K562 (cell line): ENCODE results near the gene LAMB1. TPM values are rescaled to one million over a fixed set of nuclear protein-coding genes. Genes with fewer than 3 reads are reported as not detected.

Experiments used
- E2F3 ChIP-seq: fragments of 250-450 bp; sonication (Bioruptor Pico); IDR thresholded peaks from 2 replicates; pipeline ENCODE4 v1.4.0; 2020; ENCODE audit warnings: mild to moderate bottlenecking
- FOXM1 ChIP-seq, 2 experiments: fragments of 450-650 bp in 1 of 2; sonication (generic) in 1 of 2; formaldehyde crosslinking in 1 of 2; IDR thresholded peaks; 2 replicates each; pipeline versions ENCODE4 v1.6.1 to v1.9.0; 2017 to 2022; ENCODE audit warnings: low read depth in 2 of 2, mild to moderate bottlenecking in 2 of 2, missing genetic modification reagents in 1 of 2, moderate library complexity in 1 of 2
- GTF2F1 ChIP-seq: IDR thresholded peaks from 2 replicates; pipeline ENCODE4 v1.6.1; 2011; ENCODE audit warnings: low read depth, low read length, improper control_type of control experiment
- HDAC1 ChIP-seq, 2 experiments: fragments of 450-650 bp; IDR thresholded peaks; 2 replicates each; pipeline ENCODE4 v1.6.1; 2016 to 2017; ENCODE audit warnings: inconsistent platforms in 1 of 2, mild to moderate bottlenecking in 1 of 2, moderate library complexity in 1 of 2
- HDAC6 ChIP-seq: IDR thresholded peaks from 2 replicates; pipeline ENCODE4 v1.6.1; 2012; ENCODE audit warnings: low read depth, mild to moderate bottlenecking, control low read depth, inconsistent platforms, low read length, moderate library complexity
- JUNB ChIP-seq: fragments of 450-650 bp; formaldehyde crosslinking; conservative IDR thresholded peaks from 2 replicates; pipeline ENCODE4 v1.4.0; 2020; ENCODE audit warnings: mild to moderate bottlenecking
- MCM3 ChIP-seq: fragments of 450-650 bp; IDR thresholded peaks from 2 replicates; pipeline ENCODE4 v1.6.1; 2016
- PTTG1 ChIP-seq: fragments of 450-650 bp; IDR thresholded peaks from 2 replicates; pipeline ENCODE4 v1.6.1; 2016; ENCODE audit warnings: low read depth, mild to moderate bottlenecking, missing genetic modification characterization, missing compliant biosample characterization
- SMARCB1 ChIP-seq: IDR thresholded peaks from 2 replicates; pipeline ENCODE4 v1.6.1; 2011; ENCODE audit warnings: improper control_type of control experiment, low read depth; ENCODE audit not compliant: insufficient read length
- polyA plus RNA-seq, 8 experiments: library from polyadenylated mRNA; depleted of rRNA in 4 of 8; stranded (reverse) in 5 of 8; unstranded in 3 of 8; fragments of >200 nt; fragmentation: Nextera tagmentation in 2 of 8; fragmentation: Illumina TruSeq in 1 of 8; extraction: Ambion mirVana in 2 of 8; extraction: Trizol in 1 of 8; gene quantifications; 2 replicates each; pipeline versions ENCODE4 v1.2.1 to v1.2.3, GENCODE V29; 2011 to 2014; ENCODE audit warnings: inconsistent platforms in 1 of 8, missing spikeins in 1 of 8
- total RNA-seq, 7 experiments: library from RNA; depleted of rRNA in 6 of 7; stranded (reverse); fragments of >200 nt in 6 of 7; fragmentation: Illumina TruSeq in 2 of 7; extraction: Trizol in 2 of 7; gene quantifications; 2 replicates each; pipeline versions ENCODE4 v1.2.1 to v1.2.3, GENCODE V29; 2011 to 2021; ENCODE audit warnings: low replicate concordance in 1 of 7
- TF ChIP-seq, protein P1 (sequence below), 3 experiments: fragments of 200-800 bp in 1 of 3; fragments of 250-450 bp in 1 of 3; fragments of 450-650 bp in 1 of 3; sonication (Bioruptor Pico) in 1 of 3; sonication (Bioruptor generic) in 1 of 3; formaldehyde crosslinking in 1 of 3; IDR thresholded peaks; 2 replicates each; pipeline versions ENCODE4 v1.6.1 to v1.8.0; 2016 to 2022; ENCODE audit warnings: mild to moderate bottlenecking in 2 of 3, missing genetic modification characterization in 2 of 3, missing compliant biosample characterization in 1 of 3, moderate library complexity in 1 of 3
- TF ChIP-seq, protein P2 (sequence below): fragments of 450-650 bp; IDR thresholded peaks from 2 replicates; pipeline ENCODE4 v1.6.1; 2016; ENCODE audit warnings: mild to moderate bottlenecking, moderate library complexity

Gene LAMB1
- total and polyA plus RNA-seq, 9 of the 15 experiments (the other 6 are each of a cell fraction or from before 2014, with no cell fraction given) = 6.0 to 17.7 (median 12.3) TPM

DNA sequence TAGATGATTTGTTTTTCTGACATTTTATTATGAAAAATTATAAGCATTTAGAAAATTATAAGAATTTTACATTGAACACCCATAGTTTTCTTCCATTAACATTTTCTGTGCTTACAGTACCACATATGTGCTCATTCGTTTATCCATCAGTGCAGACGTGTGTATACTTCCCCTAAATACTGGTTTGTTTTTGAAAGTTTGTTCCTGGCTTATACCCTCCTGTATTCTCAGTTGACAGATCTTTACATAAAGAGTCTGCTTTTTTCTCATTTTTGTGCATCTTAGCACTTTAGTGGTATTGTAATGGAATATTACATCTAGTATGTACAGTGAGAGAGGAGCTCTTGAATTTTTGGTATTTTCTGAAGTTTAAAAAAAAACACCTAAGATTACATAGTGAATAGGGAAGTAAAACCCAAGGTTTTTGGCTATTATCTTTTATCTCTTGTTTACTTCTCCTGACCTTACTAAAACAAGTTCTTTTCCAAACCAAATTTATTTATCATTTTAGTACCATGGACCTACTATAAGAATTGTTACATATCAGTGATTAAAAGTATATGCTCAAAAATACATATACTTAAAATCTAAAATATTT is 103.9 kb downstream of the LAMB1 start (continued):
- TF ChIP-seq, protein P1, sequence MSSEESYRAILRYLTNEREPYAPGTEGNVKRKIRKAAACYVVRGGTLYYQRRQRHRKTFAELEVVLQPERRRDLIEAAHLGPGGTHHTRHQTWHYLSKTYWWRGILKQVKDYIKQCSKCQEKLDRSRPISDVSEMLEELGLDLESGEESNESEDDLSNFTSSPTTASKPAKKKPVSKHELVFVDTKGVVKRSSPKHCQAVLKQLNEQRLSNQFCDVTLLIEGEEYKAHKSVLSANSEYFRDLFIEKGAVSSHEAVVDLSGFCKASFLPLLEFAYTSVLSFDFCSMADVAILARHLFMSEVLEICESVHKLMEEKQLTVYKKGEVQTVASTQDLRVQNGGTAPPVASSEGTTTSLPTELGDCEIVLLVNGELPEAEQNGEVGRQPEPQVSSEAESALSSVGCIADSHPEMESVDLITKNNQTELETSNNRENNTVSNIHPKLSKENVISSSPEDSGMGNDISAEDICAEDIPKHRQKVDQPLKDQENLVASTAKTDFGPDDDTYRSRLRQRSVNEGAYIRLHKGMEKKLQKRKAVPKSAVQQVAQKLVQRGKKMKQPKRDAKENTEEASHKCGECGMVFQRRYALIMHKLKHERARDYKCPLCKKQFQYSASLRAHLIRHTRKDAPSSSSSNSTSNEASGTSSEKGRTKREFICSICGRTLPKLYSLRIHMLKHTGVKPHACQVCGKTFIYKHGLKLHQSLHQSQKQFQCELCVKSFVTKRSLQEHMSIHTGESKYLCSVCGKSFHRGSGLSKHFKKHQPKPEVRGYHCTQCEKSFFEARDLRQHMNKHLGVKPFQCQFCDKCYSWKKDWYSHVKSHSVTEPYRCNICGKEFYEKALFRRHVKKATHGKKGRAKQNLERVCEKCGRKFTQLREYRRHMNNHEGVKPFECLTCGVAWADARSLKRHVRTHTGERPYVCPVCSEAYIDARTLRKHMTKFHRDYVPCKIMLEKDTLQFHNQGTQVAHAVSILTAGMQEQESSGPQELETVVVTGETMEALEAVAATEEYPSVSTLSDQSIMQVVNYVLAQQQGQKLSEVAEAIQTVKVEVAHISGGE (CRISPR knock-in tag; IDR thresholded peaks at IDR 0.05) = no peak
- TF ChIP-seq GTF2F1 (no peak), SMARCB1 (no peak), HDAC6 (no peak), E2F3 (no peak), HDAC1 (IDR thresholded peaks at IDR 0.05) (no peak), PTTG1 (no peak), MCM3 (no peak), JUNB (no peak), FOXM1 (IDR thresholded peaks at IDR 0.05; ENCODE audit: low read depth) (peak; percentile 50; the same call in 1 of the 2 replicates), FOXM1 (CRISPR knock-in tag; IDR thresholded peaks at IDR 0.05; ENCODE audit: low read depth) (no peak)
- TF ChIP-seq, protein P2, sequence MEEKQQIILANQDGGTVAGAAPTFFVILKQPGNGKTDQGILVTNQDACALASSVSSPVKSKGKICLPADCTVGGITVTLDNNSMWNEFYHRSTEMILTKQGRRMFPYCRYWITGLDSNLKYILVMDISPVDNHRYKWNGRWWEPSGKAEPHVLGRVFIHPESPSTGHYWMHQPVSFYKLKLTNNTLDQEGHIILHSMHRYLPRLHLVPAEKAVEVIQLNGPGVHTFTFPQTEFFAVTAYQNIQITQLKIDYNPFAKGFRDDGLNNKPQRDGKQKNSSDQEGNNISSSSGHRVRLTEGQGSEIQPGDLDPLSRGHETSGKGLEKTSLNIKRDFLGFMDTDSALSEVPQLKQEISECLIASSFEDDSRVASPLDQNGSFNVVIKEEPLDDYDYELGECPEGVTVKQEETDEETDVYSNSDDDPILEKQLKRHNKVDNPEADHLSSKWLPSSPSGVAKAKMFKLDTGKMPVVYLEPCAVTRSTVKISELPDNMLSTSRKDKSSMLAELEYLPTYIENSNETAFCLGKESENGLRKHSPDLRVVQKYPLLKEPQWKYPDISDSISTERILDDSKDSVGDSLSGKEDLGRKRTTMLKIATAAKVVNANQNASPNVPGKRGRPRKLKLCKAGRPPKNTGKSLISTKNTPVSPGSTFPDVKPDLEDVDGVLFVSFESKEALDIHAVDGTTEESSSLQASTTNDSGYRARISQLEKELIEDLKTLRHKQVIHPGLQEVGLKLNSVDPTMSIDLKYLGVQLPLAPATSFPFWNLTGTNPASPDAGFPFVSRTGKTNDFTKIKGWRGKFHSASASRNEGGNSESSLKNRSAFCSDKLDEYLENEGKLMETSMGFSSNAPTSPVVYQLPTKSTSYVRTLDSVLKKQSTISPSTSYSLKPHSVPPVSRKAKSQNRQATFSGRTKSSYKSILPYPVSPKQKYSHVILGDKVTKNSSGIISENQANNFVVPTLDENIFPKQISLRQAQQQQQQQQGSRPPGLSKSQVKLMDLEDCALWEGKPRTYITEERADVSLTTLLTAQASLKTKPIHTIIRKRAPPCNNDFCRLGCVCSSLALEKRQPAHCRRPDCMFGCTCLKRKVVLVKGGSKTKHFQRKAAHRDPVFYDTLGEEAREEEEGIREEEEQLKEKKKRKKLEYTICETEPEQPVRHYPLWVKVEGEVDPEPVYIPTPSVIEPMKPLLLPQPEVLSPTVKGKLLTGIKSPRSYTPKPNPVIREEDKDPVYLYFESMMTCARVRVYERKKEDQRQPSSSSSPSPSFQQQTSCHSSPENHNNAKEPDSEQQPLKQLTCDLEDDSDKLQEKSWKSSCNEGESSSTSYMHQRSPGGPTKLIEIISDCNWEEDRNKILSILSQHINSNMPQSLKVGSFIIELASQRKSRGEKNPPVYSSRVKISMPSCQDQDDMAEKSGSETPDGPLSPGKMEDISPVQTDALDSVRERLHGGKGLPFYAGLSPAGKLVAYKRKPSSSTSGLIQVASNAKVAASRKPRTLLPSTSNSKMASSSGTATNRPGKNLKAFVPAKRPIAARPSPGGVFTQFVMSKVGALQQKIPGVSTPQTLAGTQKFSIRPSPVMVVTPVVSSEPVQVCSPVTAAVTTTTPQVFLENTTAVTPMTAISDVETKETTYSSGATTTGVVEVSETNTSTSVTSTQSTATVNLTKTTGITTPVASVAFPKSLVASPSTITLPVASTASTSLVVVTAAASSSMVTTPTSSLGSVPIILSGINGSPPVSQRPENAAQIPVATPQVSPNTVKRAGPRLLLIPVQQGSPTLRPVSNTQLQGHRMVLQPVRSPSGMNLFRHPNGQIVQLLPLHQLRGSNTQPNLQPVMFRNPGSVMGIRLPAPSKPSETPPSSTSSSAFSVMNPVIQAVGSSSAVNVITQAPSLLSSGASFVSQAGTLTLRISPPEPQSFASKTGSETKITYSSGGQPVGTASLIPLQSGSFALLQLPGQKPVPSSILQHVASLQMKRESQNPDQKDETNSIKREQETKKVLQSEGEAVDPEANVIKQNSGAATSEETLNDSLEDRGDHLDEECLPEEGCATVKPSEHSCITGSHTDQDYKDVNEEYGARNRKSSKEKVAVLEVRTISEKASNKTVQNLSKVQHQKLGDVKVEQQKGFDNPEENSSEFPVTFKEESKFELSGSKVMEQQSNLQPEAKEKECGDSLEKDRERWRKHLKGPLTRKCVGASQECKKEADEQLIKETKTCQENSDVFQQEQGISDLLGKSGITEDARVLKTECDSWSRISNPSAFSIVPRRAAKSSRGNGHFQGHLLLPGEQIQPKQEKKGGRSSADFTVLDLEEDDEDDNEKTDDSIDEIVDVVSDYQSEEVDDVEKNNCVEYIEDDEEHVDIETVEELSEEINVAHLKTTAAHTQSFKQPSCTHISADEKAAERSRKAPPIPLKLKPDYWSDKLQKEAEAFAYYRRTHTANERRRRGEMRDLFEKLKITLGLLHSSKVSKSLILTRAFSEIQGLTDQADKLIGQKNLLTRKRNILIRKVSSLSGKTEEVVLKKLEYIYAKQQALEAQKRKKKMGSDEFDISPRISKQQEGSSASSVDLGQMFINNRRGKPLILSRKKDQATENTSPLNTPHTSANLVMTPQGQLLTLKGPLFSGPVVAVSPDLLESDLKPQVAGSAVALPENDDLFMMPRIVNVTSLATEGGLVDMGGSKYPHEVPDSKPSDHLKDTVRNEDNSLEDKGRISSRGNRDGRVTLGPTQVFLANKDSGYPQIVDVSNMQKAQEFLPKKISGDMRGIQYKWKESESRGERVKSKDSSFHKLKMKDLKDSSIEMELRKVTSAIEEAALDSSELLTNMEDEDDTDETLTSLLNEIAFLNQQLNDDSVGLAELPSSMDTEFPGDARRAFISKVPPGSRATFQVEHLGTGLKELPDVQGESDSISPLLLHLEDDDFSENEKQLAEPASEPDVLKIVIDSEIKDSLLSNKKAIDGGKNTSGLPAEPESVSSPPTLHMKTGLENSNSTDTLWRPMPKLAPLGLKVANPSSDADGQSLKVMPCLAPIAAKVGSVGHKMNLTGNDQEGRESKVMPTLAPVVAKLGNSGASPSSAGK = no peak
